ENCODE measurements around the gene RGS11.
A peak's percentile ranks its signal among the peaks of the same experiment; 100 is the strongest.

The RGS11 gene

DNA sequence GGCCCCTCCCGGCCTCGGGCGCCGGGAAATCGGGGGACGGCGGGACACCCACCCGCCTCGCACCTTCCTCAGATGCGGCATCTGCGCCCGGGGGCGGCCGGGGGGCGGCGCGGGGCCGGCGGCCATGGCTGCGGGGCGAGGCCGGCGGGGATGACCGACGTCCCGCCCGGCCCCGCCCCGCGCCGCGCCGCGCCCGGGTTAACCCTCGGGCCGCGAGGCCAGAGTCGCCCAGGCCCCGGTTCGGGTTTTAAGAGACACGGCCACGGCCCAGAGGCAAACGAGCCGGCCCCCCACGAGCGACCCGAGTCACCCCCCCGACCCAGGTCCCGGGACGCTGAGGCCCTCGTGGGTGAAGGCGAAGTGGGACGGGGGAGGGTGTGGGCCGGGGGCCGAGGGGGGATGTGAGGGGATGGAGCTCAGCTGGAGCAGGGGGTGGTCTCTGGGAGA is at the start of gene RGS11:
Gene RGS11 (minus strand): TSS at position 159 of the 447 bp plus-strand sequence. CDS start 33 bp downstream, at position 126.
- Mint-ChIP-seq H3K9me3 (no peaks in the 10 kb centered on the region), H3K27ac (no peak within 1 kb of the TSS), H3K27me3 (peaks cover 9% of the 10 kb centered on the region), H3K4me1 (peaks cover 5% of the 10 kb centered on the region), H3K36me3 (no peaks in the 10 kb centered on the region), H3K4me3 (peak within 1 kb of the TSS; percentile 66)

DNA sequence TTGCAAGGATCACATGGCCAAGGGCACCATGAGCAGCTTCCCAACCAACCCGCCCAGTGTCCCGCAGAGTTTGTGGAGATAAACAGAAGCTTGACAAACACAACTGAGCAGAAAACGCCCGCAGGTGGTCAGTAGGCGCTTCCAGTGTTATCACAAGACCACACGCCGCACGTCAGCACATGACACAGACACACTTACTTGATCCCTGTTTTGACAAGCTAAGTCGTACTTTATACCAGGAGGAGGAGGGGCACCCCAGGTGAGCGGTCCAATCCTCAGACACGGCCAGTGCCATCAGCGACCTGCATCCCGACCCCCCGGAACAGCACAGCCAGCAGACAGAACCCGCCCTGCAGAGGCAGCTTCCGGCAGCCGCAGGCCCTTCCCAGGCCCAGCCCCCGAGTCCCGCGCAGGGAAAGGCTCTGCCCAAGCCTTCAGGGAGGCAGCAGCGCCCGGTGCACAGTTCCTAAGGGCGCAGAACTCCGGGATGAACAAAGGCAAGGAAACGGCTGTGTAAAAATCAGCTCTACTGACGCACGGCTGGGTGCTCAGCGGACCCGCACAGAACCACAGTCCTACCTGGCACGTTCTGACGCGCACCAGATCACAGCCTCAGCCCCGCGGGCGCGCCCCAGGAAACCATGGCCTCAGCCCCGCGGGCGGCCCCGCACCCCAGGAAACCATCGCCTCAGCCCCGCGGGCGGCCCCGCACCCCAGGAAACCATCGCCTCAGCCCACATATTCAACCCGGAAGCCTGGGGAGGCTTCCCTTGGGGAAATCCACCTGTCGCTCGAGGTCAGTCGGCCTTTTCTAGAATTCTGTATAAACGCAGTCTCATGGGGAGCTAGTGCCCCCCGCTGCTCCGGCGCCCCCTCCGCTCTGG is 48.9 kb upstream of the RGS11 start:
- Mint-ChIP-seq H3K27ac (peak overlapping the region; percentile 70), H3K4me3 (peak overlapping the region; percentile 76), H3K4me1 (peaks cover 65% of the 10 kb centered on the region), H3K36me3 (peaks cover 4% of the 10 kb centered on the region), H3K9me3 (no peaks in the 10 kb centered on the region), H3K27me3 (no peaks in the 10 kb centered on the region)

DNA sequence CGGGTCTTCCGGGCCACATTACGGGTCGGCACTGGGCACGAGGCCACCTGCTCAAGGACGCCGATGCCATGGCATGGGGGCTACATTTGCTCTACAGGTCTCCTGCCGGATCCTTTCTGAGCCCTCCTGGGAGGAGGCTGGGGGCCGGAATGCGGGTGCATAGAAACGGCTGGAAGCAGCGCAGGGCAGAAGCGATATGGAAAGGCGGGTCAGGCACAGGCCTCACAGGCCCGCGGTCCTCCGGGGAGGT is 48.4 kb upstream of the RGS11 start:
- no peaks in the 10 kb centered on the region for H3K27me3 Mint-ChIP-seq
- peaks cover 70% of the 10 kb centered on the region for H3K4me1 Mint-ChIP-seq
- H3K27ac Mint-ChIP-seq = no peak overlapping the region
- H3K9me3 Mint-ChIP-seq = no peaks in the 10 kb centered on the region
- H3K36me3 Mint-ChIP-seq = peaks cover 6% of the 10 kb centered on the region
- peak overlapping the region; percentile 76 for H3K4me3 Mint-ChIP-seq

DNA sequence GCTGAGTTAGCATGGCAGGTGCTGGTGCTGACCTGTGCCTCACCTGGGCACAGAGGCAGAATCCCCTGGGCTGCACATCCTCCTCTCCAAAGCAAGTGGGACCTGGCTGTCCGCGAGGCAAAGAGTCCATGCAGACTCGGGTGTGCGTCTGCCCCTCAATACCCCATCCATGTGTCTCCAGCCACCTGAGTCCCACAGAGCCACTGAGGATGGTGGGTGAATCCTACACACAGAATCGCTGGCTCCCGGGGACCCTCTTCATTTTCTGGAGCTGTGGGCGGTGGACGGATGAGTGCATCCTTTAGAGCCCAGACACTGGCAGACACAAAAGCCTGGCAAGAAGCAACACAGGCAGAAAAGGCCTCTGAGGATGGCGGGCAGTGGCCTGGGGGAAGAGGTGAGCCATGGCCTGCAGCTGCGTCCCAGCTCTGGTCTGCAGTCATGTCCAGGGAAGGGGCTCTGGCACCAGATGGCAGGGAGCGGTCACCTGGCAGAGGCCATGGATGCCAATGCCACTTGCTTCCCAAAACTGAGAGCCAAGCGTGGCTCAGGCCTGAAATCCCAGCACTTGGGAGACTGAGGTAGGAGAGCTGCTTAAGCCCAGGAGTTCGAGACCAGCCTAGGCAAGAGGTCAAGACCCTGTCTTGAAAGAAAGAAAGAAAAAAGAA is 46.9 kb upstream of the RGS11 start:
- Mint-ChIP-seq H3K4me1 (peaks cover 86% of the 10 kb centered on the region), H3K4me3 (no peak overlapping the region), H3K27ac (no peak overlapping the region)

DNA sequence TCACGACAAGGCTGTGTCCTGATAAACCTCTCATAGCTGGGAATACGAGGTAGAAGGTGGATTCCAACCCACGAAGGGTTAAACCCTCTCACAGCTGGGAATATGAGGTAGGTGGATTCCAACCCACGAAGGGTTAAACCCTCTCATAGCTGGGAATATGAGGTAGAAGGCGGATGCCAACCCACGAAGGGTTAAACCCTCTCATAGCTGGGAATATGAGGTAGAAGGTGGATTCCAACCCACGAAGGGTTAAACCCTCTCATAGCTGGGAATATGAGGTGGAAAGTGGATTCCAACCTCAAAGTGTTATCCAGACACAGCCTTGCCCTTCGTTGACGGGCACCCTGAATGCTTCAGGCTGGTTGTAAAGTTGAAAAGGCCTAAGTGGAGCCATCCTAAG is 45.8 kb upstream of the RGS11 start:
- H3K27ac Mint-ChIP-seq = peak overlapping the region; percentile 30
- H3K27me3 Mint-ChIP-seq = no peaks in the 10 kb centered on the region
- H3K36me3 Mint-ChIP-seq = peaks cover 6% of the 10 kb centered on the region
- no peak overlapping the region for H3K4me3 Mint-ChIP-seq
- H3K4me1 Mint-ChIP-seq = peaks cover 83% of the 10 kb centered on the region
- H3K9me3 Mint-ChIP-seq = no peaks in the 10 kb centered on the region

More for the DNA sequence above, 46.9 kb upstream of the RGS11 start:
- H3K36me3 Mint-ChIP-seq = peaks cover 6% of the 10 kb centered on the region
- no peaks in the 10 kb centered on the region for H3K9me3 Mint-ChIP-seq
- no peaks in the 10 kb centered on the region for H3K27me3 Mint-ChIP-seq

DNA sequence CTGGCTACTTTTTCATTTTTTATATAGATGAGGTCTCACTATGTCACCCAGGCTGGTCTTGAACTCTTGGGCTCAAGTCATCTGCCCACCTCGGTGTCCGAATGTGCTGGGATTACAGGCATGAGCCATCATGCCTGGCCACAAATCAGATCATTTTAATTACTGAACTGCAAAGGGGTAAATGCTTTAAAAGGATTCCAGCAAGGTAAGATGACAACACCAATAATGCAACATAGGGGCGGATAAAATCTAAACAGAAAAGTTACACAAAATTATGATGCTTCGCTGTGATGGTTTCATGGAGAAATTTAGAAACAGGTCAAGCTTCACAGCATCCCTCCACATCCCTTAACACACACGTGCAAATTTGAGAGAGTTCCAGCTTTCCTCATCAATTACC is 44.5 kb upstream of the RGS11 start:
- H3K4me3 Mint-ChIP-seq = peak overlapping the region; percentile 77
- H3K27me3 Mint-ChIP-seq = no peaks in the 10 kb centered on the region
- peaks cover 79% of the 10 kb centered on the region for H3K4me1 Mint-ChIP-seq
- peaks cover 6% of the 10 kb centered on the region for H3K36me3 Mint-ChIP-seq
- peak overlapping the region; percentile 85 for H3K27ac Mint-ChIP-seq
- H3K9me3 Mint-ChIP-seq = no peaks in the 10 kb centered on the region

DNA sequence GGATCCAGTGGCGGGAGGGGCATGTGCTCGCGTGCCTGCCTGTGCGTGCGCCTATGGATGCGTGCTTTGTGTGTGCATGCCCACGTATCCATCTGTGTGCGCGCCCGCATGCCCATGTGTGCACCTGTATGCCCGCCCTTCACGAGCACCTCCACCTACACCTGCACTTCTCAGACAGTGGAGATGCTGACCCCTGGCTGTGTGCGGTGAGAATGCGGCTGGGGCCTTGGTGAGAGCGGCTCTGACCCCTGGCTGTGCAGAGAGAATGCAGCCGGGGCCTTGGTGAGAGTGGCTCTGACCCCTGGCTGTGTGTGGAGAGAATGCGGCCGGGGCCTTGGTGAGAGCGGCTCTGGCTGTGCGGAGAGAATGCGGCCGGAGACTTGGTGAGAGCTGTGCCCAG is 42.9 kb upstream of the RGS11 start:
- Mint-ChIP-seq H3K27me3 (no peaks in the 10 kb centered on the region), H3K36me3 (peaks cover 8% of the 10 kb centered on the region), H3K4me1 (peaks cover 69% of the 10 kb centered on the region), H3K9me3 (no peaks in the 10 kb centered on the region), H3K4me3 (no peak overlapping the region), H3K27ac (no peak overlapping the region)

DNA sequence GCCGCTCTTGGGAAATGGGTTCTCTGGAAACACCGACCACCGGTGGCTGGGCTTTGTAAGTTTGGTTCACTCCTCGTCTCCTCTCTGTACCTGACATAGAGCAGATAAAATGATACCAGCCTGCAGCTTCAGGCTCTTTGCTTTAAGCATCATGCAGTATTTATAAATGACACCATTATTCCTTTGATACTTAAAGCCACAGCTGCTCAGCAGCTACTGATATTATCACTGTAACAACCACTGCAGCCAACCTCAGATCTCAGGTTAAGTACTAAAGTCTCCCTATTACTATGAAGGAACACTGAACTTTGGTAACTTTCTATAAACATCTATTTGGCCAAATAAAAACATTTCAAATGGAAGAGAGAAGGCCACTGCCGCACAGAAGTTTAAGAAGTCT is 41.8 kb upstream of the RGS11 start:
- Mint-ChIP-seq H3K4me1 (peaks cover 62% of the 10 kb centered on the region), H3K36me3 (peaks cover 8% of the 10 kb centered on the region)

DNA sequence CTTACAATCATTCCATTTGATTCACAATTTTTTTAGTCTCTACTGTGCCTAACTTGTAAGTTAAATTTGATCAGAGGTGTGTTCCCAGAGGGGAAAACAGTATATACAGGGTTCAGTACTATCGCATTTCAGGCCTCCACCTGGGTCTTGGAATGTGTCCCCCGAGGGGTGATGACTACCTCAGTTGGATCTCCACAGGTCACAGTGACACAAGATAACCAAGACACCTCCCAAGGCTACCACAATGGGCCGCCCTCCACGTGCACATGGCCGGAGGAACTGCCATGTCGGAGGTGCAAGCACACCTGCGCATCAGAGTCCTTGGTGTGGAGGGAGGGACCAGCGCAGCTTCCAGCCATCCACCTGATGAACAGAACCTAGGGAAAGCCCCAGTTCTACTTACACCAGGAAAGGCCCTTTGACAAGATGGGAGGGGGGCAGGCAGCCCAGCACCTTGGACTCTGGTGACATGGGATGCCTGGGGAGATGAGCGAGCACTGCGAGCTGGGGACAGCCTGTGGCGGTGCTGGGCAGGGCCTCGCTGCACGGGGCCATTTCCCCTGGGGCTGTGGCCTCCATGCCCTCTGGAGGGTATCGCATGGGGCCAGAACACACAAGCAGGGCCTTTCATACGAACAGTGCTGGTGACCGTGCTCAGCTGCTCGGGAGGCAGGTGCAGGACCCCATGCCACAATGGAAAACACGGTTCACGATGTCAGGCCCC is 41.2 kb upstream of the RGS11 start:
- H3K27ac Mint-ChIP-seq = no peak overlapping the region

More for the DNA sequence above, 41.8 kb upstream of the RGS11 start:
- Mint-ChIP-seq H3K27me3 (no peaks in the 10 kb centered on the region), H3K27ac (no peak overlapping the region), H3K9me3 (no peaks in the 10 kb centered on the region), H3K4me3 (no peak overlapping the region)

DNA sequence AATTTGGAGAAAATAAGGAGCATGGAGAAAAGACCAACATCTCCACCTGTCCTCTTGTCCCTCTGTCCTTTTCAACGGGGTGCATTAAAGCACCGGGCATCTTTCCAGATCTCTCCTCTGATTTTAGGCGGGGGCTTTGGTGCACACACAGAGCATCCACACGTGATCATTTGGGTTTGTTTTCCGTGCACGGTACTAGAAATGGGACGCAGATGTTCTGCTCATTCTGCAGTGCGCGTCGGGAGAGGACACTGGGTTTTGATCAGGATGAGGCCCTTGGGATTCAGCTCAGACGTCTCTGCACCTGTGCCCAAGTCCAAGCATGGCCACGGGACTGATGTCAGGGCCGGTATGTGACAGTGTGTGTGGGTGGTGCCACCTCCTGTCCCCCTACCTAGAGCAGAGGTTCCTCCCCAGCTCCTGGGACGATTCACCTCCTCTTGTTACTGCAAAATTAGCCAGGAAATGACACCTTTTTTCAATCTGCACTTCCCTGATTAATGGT is 39.1 kb upstream of the RGS11 start:
- H3K4me3 Mint-ChIP-seq = no peak overlapping the region
- peaks cover 41% of the 10 kb centered on the region for H3K4me1 Mint-ChIP-seq
- no peak overlapping the region for H3K27ac Mint-ChIP-seq
- H3K36me3 Mint-ChIP-seq = peaks cover 6% of the 10 kb centered on the region
- no peaks in the 10 kb centered on the region for H3K9me3 Mint-ChIP-seq
- H3K27me3 Mint-ChIP-seq = no peaks in the 10 kb centered on the region

More for the DNA sequence above, 41.2 kb upstream of the RGS11 start:
- Mint-ChIP-seq H3K9me3 (no peaks in the 10 kb centered on the region), H3K27me3 (no peaks in the 10 kb centered on the region), H3K4me3 (no peak overlapping the region), H3K36me3 (peaks cover 8% of the 10 kb centered on the region), H3K4me1 (peaks cover 57% of the 10 kb centered on the region)

DNA sequence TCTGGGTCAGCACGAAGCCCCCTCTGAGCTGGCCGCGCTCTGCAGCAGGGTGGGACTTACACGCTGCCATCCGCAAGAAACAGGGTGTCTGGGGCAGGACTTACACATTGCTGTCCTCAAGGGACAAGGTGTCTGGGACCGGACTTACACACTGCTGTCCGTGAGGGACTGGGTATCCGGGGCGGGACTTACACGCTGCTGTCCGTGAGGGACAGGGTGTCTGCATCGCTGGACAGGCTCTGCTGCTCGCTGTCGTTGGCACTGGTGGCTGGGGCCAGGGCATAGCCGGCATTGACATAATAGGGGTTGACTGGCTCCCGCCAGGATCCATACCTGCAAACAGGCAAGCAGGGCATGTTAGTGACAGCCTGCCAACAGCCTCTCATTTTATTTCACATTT is 38.6 kb upstream of the RGS11 start:
- Mint-ChIP-seq H3K27me3 (no peaks in the 10 kb centered on the region), H3K9me3 (no peaks in the 10 kb centered on the region), H3K36me3 (peaks cover 2% of the 10 kb centered on the region), H3K27ac (no peak overlapping the region), H3K4me3 (no peak overlapping the region), H3K4me1 (peaks cover 41% of the 10 kb centered on the region)

DNA sequence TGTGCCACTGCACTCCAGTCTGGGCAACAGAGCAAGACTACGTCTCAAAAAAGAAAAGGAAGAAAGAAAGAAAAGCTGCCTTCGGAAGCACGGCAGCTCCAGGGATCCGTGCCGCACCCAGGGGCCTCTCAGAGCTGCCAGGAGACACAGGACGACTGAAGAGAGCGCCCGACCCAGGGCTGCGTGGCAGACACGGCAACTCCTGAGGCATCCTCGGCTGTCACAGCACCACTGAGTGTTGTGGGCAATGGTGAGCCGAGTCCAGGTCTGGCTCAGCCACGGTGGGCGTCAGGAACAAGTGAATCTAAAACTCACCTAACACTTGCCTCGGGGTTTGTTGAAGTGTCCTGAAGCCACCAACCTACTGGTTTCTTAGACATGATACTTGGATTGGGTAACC is 36.0 kb upstream of the RGS11 start:
- H3K27ac Mint-ChIP-seq = no peak overlapping the region

DNA sequence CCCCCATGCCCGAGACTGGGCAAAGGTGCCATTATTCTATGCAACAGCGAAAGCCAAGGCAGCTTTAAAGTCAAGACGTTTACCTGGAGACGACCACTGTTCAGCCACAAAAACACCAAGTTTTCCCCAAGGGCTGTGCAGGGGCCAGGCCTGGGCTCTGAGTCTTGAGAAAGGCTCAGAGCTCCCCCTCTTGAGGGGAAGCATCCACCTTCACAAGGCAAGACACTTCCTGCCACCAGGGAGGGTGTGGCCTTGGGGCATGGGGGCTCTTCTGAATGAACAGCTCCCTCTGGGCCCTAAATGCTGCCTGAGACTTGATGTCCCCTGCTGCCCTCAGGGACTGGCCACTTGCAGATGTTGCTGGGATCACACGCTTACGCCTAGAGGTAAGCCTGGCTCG is 33.7 kb upstream of the RGS11 start:
- H3K36me3 Mint-ChIP-seq = no peaks in the 10 kb centered on the region
- no peak overlapping the region for H3K27ac Mint-ChIP-seq
- H3K4me3 Mint-ChIP-seq = no peak overlapping the region
- H3K9me3 Mint-ChIP-seq = no peaks in the 10 kb centered on the region
- H3K27me3 Mint-ChIP-seq = no peaks in the 10 kb centered on the region
- peaks cover 13% of the 10 kb centered on the region for H3K4me1 Mint-ChIP-seq

More for the DNA sequence above, 36.0 kb upstream of the RGS11 start:
- Mint-ChIP-seq H3K4me3 (no peak overlapping the region), H3K9me3 (no peaks in the 10 kb centered on the region), H3K4me1 (peaks cover 27% of the 10 kb centered on the region), H3K27me3 (no peaks in the 10 kb centered on the region), H3K36me3 (peaks cover 2% of the 10 kb centered on the region)

DNA sequence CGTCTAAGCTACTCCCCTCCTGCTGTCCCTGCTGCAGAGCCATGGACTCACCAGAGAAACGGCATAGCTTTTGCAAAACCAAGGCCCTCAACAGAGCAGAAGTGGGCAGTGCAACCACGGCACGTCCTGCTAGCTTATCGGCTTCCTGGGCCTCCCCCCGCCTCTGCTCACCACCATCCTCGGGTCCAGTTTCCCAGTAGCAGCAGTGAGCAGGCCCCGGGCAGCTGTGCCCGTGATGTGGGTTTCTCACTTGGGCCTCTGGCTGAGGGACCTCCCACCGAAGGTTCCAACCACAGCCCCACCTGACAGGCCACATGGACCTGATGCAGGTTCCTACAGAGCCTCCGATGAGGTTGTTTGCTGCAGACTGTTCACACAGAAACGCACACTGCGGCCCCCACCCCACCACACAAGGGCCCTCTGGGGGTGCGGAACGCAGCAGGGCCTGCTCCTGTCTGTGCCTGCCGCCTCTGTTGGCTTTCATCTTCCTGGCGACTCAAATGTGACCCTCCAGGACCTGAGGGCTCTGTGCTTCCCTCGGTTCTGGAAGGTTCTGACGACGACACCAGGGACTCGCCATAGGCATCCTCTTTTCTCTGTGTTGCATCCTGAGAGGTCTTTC is 32.1 kb upstream of the RGS11 start:
- Mint-ChIP-seq H3K9me3 (no peaks in the 10 kb centered on the region), H3K27ac (no peak overlapping the region), H3K36me3 (no peaks in the 10 kb centered on the region), H3K4me1 (peaks cover 13% of the 10 kb centered on the region), H3K27me3 (no peaks in the 10 kb centered on the region), H3K4me3 (no peak overlapping the region)

DNA sequence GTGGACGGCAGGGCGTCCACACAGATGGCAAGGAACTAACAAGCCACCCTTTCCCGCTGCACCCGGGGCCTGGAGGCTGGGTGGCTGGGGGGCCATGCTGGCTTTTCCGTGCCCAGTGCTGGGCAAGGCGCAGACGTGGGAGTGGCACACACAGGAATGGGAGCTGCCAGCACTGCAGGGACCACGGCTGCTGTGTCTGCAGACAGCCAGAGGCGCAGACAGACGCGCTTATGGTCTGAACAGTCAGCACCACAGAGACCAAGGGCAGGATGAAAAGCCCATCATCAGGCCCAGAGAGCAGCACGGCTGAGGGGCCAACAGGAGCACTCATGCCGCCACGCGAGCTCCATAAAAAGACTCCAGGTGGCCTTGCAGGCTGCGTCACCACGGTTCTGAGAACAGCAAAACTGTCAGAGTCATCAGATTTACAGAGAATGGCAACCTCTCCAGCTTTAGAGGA is 31.2 kb upstream of the RGS11 start:
- H3K27me3 Mint-ChIP-seq = no peaks in the 10 kb centered on the region
- H3K36me3 Mint-ChIP-seq = no peaks in the 10 kb centered on the region
- H3K4me1 Mint-ChIP-seq = peaks cover 13% of the 10 kb centered on the region

More for the DNA sequence above, 31.2 kb upstream of the RGS11 start:
- Mint-ChIP-seq H3K27ac (no peak overlapping the region), H3K4me3 (no peak overlapping the region), H3K9me3 (no peaks in the 10 kb centered on the region)
